IMR-90 (cell line): ENCODE data around the gene CACNA1G. TPM values are rescaled to one million over a fixed set of nuclear protein-coding genes. Genes with fewer than 3 reads are reported as not detected.

ENCODE experiments used
- ATAC-seq: fragments of 200-7000 bp; cut with Tn5 transposase; 2 replicates; pipeline ENCODE4 v1.9.1; 2020; ENCODE audit warnings: low read depth, mild to moderate bottlenecking, moderate library complexity
- BruUV-seq: library from RNA; stranded (reverse); fragments of 400-500 nt; replicated peaks from 2 replicates; lab custom pipeline; 2021; lab: Mats Ljungman, UMichigan
- CTCF ChIA-PET: fragments of 300-600 bp; formaldehyde crosslinking; extraction: SDS; loops from one replicate; lab custom pipeline; 2021; ENCODE audit warnings: antibody characterized with exemption; lab: Yijun Ruan, JAX
- POLR2A ChIA-PET: fragments of 300-600 bp; sonication (Branson Sonifier 250); formaldehyde crosslinking; loops from one replicate; lab custom pipeline; 2022; ENCODE audit warnings: antibody characterized with exemption; ENCODE audit not compliant: unreplicated experiment; lab: Charles Lee
- DNase-seq: peaks from one replicate; pipeline ENCODE4 v3.0.0; 2013
- H2AFZ ChIP-seq: replicated peaks from 2 replicates; pipeline ENCODE3; 2013; ENCODE audit warnings: low read length, mild to moderate bottlenecking; ENCODE audit not compliant: poor library complexity
- H2AK5ac ChIP-seq: 2 replicates; pipeline ENCODE4 v1.6.1; 2013; ENCODE audit warnings: low read depth, low read length, inconsistent platforms
- H2AK9ac ChIP-seq: replicated peaks from 2 replicates; pipeline ENCODE3; 2013; ENCODE audit warnings: mild to moderate bottlenecking, low read depth, low read length, moderate library complexity; ENCODE audit not compliant: poor library complexity
- H2BK120ac ChIP-seq: 2 replicates; pipeline ENCODE4 v1.6.1; 2013; ENCODE audit warnings: low read depth, low read length, inconsistent platforms
- H2BK15ac ChIP-seq: 3 replicates; pipeline ENCODE4 v1.6.1; 2013; ENCODE audit warnings: low read depth, low read length, inconsistent platforms
- H2BK20ac ChIP-seq: 2 replicates; pipeline ENCODE4 v1.6.1; 2013; ENCODE audit warnings: low read depth, mild to moderate bottlenecking, inconsistent platforms, low read length, moderate library complexity
- H2BK5ac ChIP-seq: 2 replicates; pipeline ENCODE4 v1.6.1; 2013; ENCODE audit warnings: mild to moderate bottlenecking, low read depth, low read length, inconsistent platforms; ENCODE audit not compliant: poor library complexity, severe bottlenecking
- H3K14ac ChIP-seq: replicated peaks from 2 replicates; pipeline ENCODE4 v1.6.1; 2013; ENCODE audit warnings: low read depth, low read length, inconsistent platforms
- H3K18ac ChIP-seq: 2 replicates; pipeline ENCODE4 v1.6.1; 2013; ENCODE audit warnings: low read depth, low read length, control low read depth
- H3K23ac ChIP-seq: 2 replicates; pipeline ENCODE4 v1.6.1; 2013; ENCODE audit warnings: low read depth, low read length, inconsistent platforms
- H3K27ac ChIP-seq: 2 replicates; pipeline ENCODE4 v1.5.1; 2013; ENCODE audit warnings: mild to moderate bottlenecking, control low read depth, low read length; ENCODE audit not compliant: insufficient read depth
- H3K27me3 ChIP-seq: 2 replicates; pipeline ENCODE4 v1.6.1; 2013; ENCODE audit warnings: low read length; ENCODE audit not compliant: control insufficient read depth, insufficient read depth
- H3K36me3 ChIP-seq: 2 replicates; pipeline ENCODE4 v1.6.1; 2013; ENCODE audit warnings: low read length, mixed read lengths; ENCODE audit not compliant: control insufficient read depth, insufficient read depth
- H3K4ac ChIP-seq: 2 replicates; pipeline ENCODE4 v1.6.1; 2013; ENCODE audit warnings: low read depth, low read length, inconsistent platforms
- H3K4me1 ChIP-seq: 2 replicates; pipeline ENCODE4 v1.6.1; 2013; ENCODE audit warnings: low read length, mixed read lengths; ENCODE audit not compliant: control insufficient read depth, insufficient read depth
- H3K4me2 ChIP-seq: 2 replicates; pipeline ENCODE4 v1.6.1; 2013; ENCODE audit warnings: low read depth, mild to moderate bottlenecking, control low read depth, low read length, moderate library complexity
- H3K4me3 ChIP-seq: 2 replicates; pipeline ENCODE4 v1.5.1; 2013; ENCODE audit warnings: low read depth, mild to moderate bottlenecking, control low read depth, low read length, moderate library complexity; ENCODE audit not compliant: insufficient read depth
- H3K56ac ChIP-seq: 2 replicates; pipeline ENCODE4 v1.6.1; 2013; ENCODE audit warnings: low read length, inconsistent platforms; ENCODE audit not compliant: insufficient read depth; ENCODE audit errors: extremely low read depth
- H3K79me1 ChIP-seq, 2 experiments: 2 replicates each; pipeline ENCODE4 v1.6.1; 2013; ENCODE audit warnings: low read length in 2 of 2, inconsistent platforms in 1 of 2, low read depth in 1 of 2
- H3K9ac ChIP-seq: 2 replicates; pipeline ENCODE4 v1.6.1; 2013; ENCODE audit warnings: low read depth, low read length, control low read depth
- H3K9me1 ChIP-seq: 2 replicates; pipeline ENCODE4 v1.6.1; 2013; ENCODE audit warnings: low read length, inconsistent platforms; ENCODE audit not compliant: insufficient read depth
- H3K9me3 ChIP-seq: 2 replicates; pipeline ENCODE4 v1.6.1; 2013; ENCODE audit warnings: low read length; ENCODE audit not compliant: control insufficient read depth, insufficient read depth
- H4K20me1 ChIP-seq: 2 replicates; pipeline ENCODE4 v1.6.1; 2013; ENCODE audit warnings: low read length, inconsistent platforms; ENCODE audit not compliant: insufficient read depth
- H4K5ac ChIP-seq: 2 replicates; pipeline ENCODE4 v1.6.1; 2013; ENCODE audit warnings: mild to moderate bottlenecking, low read depth, low read length, control low read depth
- H4K8ac ChIP-seq, 2 experiments: 2 replicates each; pipeline ENCODE4 v1.6.1; 2013; ENCODE audit warnings: low read depth in 2 of 2, low read length in 2 of 2, control low read depth in 1 of 2, inconsistent platforms in 1 of 2
- H4K91ac ChIP-seq: 2 replicates; pipeline ENCODE4 v1.6.1; 2013; ENCODE audit warnings: low read depth, low read length, inconsistent platforms; ENCODE audit not compliant: insufficient read depth
- BHLHE40 ChIP-seq: fragments of 150-350 bp; IDR thresholded peaks from 2 replicates; pipeline ENCODE4 v1.6.1; 2016; ENCODE audit warnings: mild to moderate bottlenecking, low read depth, low read length
- FOS ChIP-seq: fragments of 150-350 bp; IDR thresholded peaks from 2 replicates; pipeline ENCODE4 v1.6.1; 2016; ENCODE audit warnings: low read depth, low read length
- MXI1 ChIP-seq: IDR thresholded peaks from 2 replicates; pipeline ENCODE4 v1.6.1; 2012; ENCODE audit warnings: low read depth, mild to moderate bottlenecking, low read length, moderate library complexity, borderline replicate concordance
- NFE2L2 ChIP-seq: fragments of 150-350 bp; IDR thresholded peaks from 2 replicates; pipeline ENCODE4 v1.6.1; 2016; ENCODE audit warnings: low read depth, mild to moderate bottlenecking, low read length
- RFX5 ChIP-seq: IDR thresholded peaks from 2 replicates; pipeline ENCODE4 v1.8.0; 2012; ENCODE audit warnings: low read depth, mild to moderate bottlenecking, low read length, moderate library complexity
- WGBS, 2 experiments: methylation state at CpG; one replicate each; pipeline versions ENCODE4 v1.1.5 to v1.1.7; 2013; ENCODE audit warnings: missing lambda C conversion rate in 2 of 2; ENCODE audit not compliant: insufficient read length in 1 of 2; ENCODE audit errors: extremely low coverage in 2 of 2; 5-methylcytosine and 5-hydroxymethylcytosine counted together
- dilution Hi-C: fragments of 300-500 bp; cut with HindIII; formaldehyde crosslinking; loops from one replicate; pipeline ENCODE4 v1.14.3; 2018; ENCODE audit warnings: low sequenced_read_pairs; ENCODE audit not compliant: unreplicated experiment
- in situ Hi-C: fragments of 300-500 bp; cut with MboI; formaldehyde crosslinking; loops from 3 replicates; pipeline ENCODE4 v1.14.3; 2019; ENCODE audit warnings: low sequenced_read_pairs, inconsistent platforms, mixed read lengths
- intact Hi-C: fragments of 100-400 bp; cut with micrococcal nuclease; formaldehyde crosslinking; loops from 2 replicates; pipeline ENCODE4 v1.10.0; 2022
- polyA plus RNA-seq, 3 experiments: library from polyadenylated mRNA; depleted of rRNA; stranded (reverse); fragments of >200 nt; gene quantifications; 2 replicates each; pipeline ENCODE4 v1.2.3, GENCODE V29; 2012; ENCODE audit warnings: low replicate concordance in 1 of 3
- total RNA-seq: library from RNA; depleted of rRNA; stranded (reverse); fragments of >200 nt; gene quantifications from 2 replicates; pipeline ENCODE4 v1.2.3, GENCODE V29; 2012

The CACNA1G gene
- total and polyA plus RNA-seq, 2 of the 4 experiments (the other 2 are of a cell fraction) = under 0.01 to 0.03 TPM

- Histone ChIP-seq H2AK9ac (no peak overlapping the region), H2AFZ (no peak overlapping the region), H4K8ac (no peak overlapping the region), H3K4me3 (no peak overlapping the region), H3K14ac (no peak overlapping the region), H4K91ac (no peak overlapping the region), H3K79me1 (no peaks in the 10 kb centered on the region), H2AK5ac (no peak overlapping the region), H2BK15ac (no peak overlapping the region), H4K20me1 (no peaks in the 10 kb centered on the region), H3K4me2 (no peak overlapping the region), H3K4ac (no peak overlapping the region), H3K18ac (no peak overlapping the region), H3K27me3 (peaks cover 38% of the 10 kb centered on the region), H2BK5ac (no peak overlapping the region), H3K9me3 (no peaks in the 10 kb centered on the region), H3K56ac (no peak overlapping the region), H3K27ac (no peak overlapping the region), H3K4me1 (peaks cover 2% of the 10 kb centered on the region; the same call in 1 of the 2 replicates), H2BK120ac (no peak overlapping the region), H4K5ac (no peak overlapping the region), H3K36me3 (no peaks in the 10 kb centered on the region), H3K9me1 (0 out of 2 replicates have a peak, but pooled peaks cover 5% of the 10 kb centered on the region), H3K9ac (no peak overlapping the region), H3K23ac (no peak overlapping the region), H2BK20ac (no peak overlapping the region)
- POLR2A ChIA-PET = no interaction called here
- CTCF ChIA-PET = no interaction called here
- in situ Hi-C loops (no loop called here), dilution Hi-C loops (no loop called here), intact Hi-C loops (no loop called here)
- TF ChIP-seq RFX5 = no peak
- no peak for TF ChIP-seq BHLHE40
- TF ChIP-seq MXI1 = no peak
- TF ChIP-seq FOS = no peak
- no peak for TF ChIP-seq NFE2L2
- WGBS, 2 experiments = 77% methylated on average over 9 of the region's 24 CpGs; no CpG with 5 or more reads in 1 of the 2 experiments
- DNase-seq = no peak
- no peak for ATAC-seq
- no TSS peak for BruUV-seq
Measured at GRCh38 chr17:50590946-50591737, 30.6 kb downstream of the CACNA1G start.
